Endothelial cell of umbilical vein (primary cell): ENCODE results near the gene RRP15. TPM values are rescaled to one million over a fixed set of nuclear protein-coding genes. Genes with fewer than 3 reads are reported as not detected.
A peak's percentile ranks its signal among the peaks of the same experiment; 100 is the strongest.

Source experiments
- BruUV-seq: library from RNA; stranded (reverse); fragments of 400-500 nt; replicated peaks from 2 replicates; lab custom pipeline; 2021; lab: Mats Ljungman, UMichigan
- CTCF ChIA-PET: fragments of 300-600, 350-600 bp; sonication (Branson Sonifier 250); formaldehyde crosslinking; loops from one replicate; lab custom pipeline; 2021; ENCODE audit warnings: antibody characterized with exemption, inconsistent platforms; lab: Charles Lee
- POLR2A ChIA-PET: fragments of 300-600, 350-600 bp; sonication (Branson Sonifier 250); formaldehyde crosslinking; loops from one replicate; lab custom pipeline; 2021; ENCODE audit warnings: antibody characterized with exemption, inconsistent platforms; lab: Charles Lee
- DNase-seq: peaks from one replicate; pipeline ENCODE4 v3.0.0-alpha.2; 2011; ENCODE audit warnings: low read depth, low spot score
- FAIRE-seq: peaks from 2 replicates; lab custom pipeline; 2011; peaks lifted over from hg19 to GRCh38; lab: Jason Lieb, UNC
- H2AFZ ChIP-seq: 2 replicates; pipeline ENCODE4 v1.6.0; 2012; ENCODE audit warnings: low read depth, low read length, control low read depth, inconsistent platforms
- H3K27ac ChIP-seq: 2 replicates; pipeline ENCODE4 v1.5.1; 2011; ENCODE audit warnings: low read depth, mild to moderate bottlenecking, control low read depth, low read length, moderate library complexity; ENCODE audit not compliant: insufficient read depth
- H3K27me3 ChIP-seq, 2 experiments: 2 replicates each; pipeline versions ENCODE4 v1.6.0 to v1.6.1; 2011; ENCODE audit warnings: low read length in 2 of 2, mixed read lengths in 1 of 2; ENCODE audit not compliant: control insufficient read depth in 2 of 2, insufficient read depth in 2 of 2
- H3K36me3 ChIP-seq, 2 experiments: 2 replicates in 1 of 2; 3 replicates in 1 of 2; pipeline ENCODE4 v1.5.1; 2011; ENCODE audit warnings: low read length in 2 of 2, mild to moderate bottlenecking in 1 of 2, moderate library complexity in 1 of 2; ENCODE audit not compliant: control insufficient read depth in 2 of 2, insufficient read depth in 2 of 2; ENCODE audit errors: extremely low read depth in 1 of 2
- H3K4me1 ChIP-seq: 3 replicates; pipeline ENCODE4 v1.5.1; 2011; ENCODE audit warnings: mild to moderate bottlenecking, low read length; ENCODE audit not compliant: control insufficient read depth, insufficient read depth; ENCODE audit errors: extremely low read depth
- H3K4me2 ChIP-seq: 2 replicates; pipeline ENCODE4 v1.6.1; 2011; ENCODE audit warnings: low read length, control low read depth, mixed read lengths; ENCODE audit not compliant: insufficient read depth
- H3K4me3 ChIP-seq, 3 experiments: fragments of 200-600 bp in 1 of 3; sonication (generic), shearing (Covaris generic) in 1 of 3; replicated peaks in 1 of 3; 2 replicates each; pipeline ENCODE4 v1.5.1; 2011 to 2016; ENCODE audit warnings: control low read depth in 3 of 3, low read length in 3 of 3, mild to moderate bottlenecking in 2 of 3, inconsistent platforms in 1 of 3, low read depth in 1 of 3, moderate library complexity in 1 of 3; ENCODE audit not compliant: insufficient read depth in 1 of 3
- H3K79me2 ChIP-seq: 2 replicates; pipeline ENCODE4 v1.6.0; 2012; ENCODE audit warnings: low read length, inconsistent platforms; ENCODE audit not compliant: control insufficient read depth, insufficient read depth
- H3K9ac ChIP-seq: replicated peaks from 2 replicates; pipeline ENCODE3; 2011; ENCODE audit warnings: low read length, control low read depth; ENCODE audit not compliant: insufficient read depth; ENCODE audit errors: extremely low read depth
- H3K9me1 ChIP-seq: replicated peaks from 3 replicates; pipeline ENCODE4 v1.6.0; 2011; ENCODE audit warnings: mild to moderate bottlenecking, low read length; ENCODE audit not compliant: control insufficient read depth, insufficient read depth; ENCODE audit errors: extremely low read depth
- H3K9me3 ChIP-seq: replicated peaks from 2 replicates; pipeline ENCODE4 v1.5.1; 2012; ENCODE audit warnings: low read length, inconsistent platforms; ENCODE audit not compliant: control insufficient read depth, insufficient read depth
- H4K20me1 ChIP-seq: replicated peaks from 2 replicates; pipeline ENCODE3; 2011; ENCODE audit warnings: mild to moderate bottlenecking, low read length; ENCODE audit not compliant: control insufficient read depth, insufficient read depth; ENCODE audit errors: extremely low read depth
- CTCF ChIP-seq, 2 donors: IDR thresholded peaks; 1 replicate in 1 of 2; 2 replicates in 1 of 2; pipeline ENCODE4 v1.5.1; 2011; ENCODE audit warnings: low read length in 2 of 2, mild to moderate bottlenecking in 2 of 2, moderate library complexity in 2 of 2, control low read depth in 1 of 2, inconsistent platforms in 1 of 2, low read depth in 1 of 2; ENCODE audit not compliant: insufficient read depth in 1 of 2; ENCODE audit errors: extremely low read depth in 1 of 2
- EZH2 ChIP-seq: IDR thresholded peaks from 2 replicates; pipeline ENCODE4 v1.6.1; 2012; ENCODE audit warnings: borderline replicate concordance, low read depth, mild to moderate bottlenecking, moderate library complexity, low read length, inconsistent platforms; ENCODE audit not compliant: severe bottlenecking
- FOS ChIP-seq: IDR thresholded peaks from 2 replicates; pipeline ENCODE4 v1.6.1; 2011; ENCODE audit warnings: mild to moderate bottlenecking, low read length, moderate library complexity, borderline replicate concordance; ENCODE audit not compliant: insufficient read depth
- GATA2 ChIP-seq: IDR thresholded peaks from 2 replicates; pipeline ENCODE4 v1.7.0; 2011; ENCODE audit warnings: low read depth, mild to moderate bottlenecking, moderate library complexity, mixed read lengths, low read length; ENCODE audit not compliant: insufficient read length, insufficient read depth
- JUN ChIP-seq: IDR thresholded peaks from 2 replicates; pipeline ENCODE4 v1.6.1; 2011; ENCODE audit warnings: borderline replicate concordance, low read depth; ENCODE audit not compliant: insufficient read length, insufficient read depth
- MAX ChIP-seq: IDR thresholded peaks from 2 replicates; pipeline ENCODE4 v1.6.1; 2011; ENCODE audit not compliant: insufficient read depth, insufficient read length
- MYC ChIP-seq: IDR thresholded peaks from one replicate; pipeline ENCODE4 v1.6.1; 2011; ENCODE audit warnings: mild to moderate bottlenecking, low read depth, low read length
- POLR2A ChIP-seq: IDR thresholded peaks from 2 replicates; pipeline ENCODE4 v1.6.1; 2012; ENCODE audit warnings: low read depth, mild to moderate bottlenecking, control low read depth, low read length
- POLR2AphosphoS5 ChIP-seq: IDR thresholded peaks from 2 replicates; pipeline ENCODE4 v1.6.1; 2012; ENCODE audit warnings: low read depth, mild to moderate bottlenecking, control low read depth, low read length, moderate library complexity; ENCODE audit not compliant: insufficient read depth
- dilution Hi-C: fragments of 300-500 bp; cut with MboI; formaldehyde crosslinking; loops from one replicate; pipeline ENCODE4 v1.15.0; 2019; ENCODE audit warnings: low sequenced_read_pairs; ENCODE audit not compliant: extremely low pct_ligation_motif_present
- intact Hi-C: fragments of 100-400 bp; cut with micrococcal nuclease; formaldehyde crosslinking; loops from one replicate; pipeline ENCODE4 v1.10.0; 2022
- polyA plus RNA-seq, 4 experiments: library from polyadenylated mRNA; depleted of rRNA in 3 of 4; stranded (reverse) in 3 of 4; unstranded in 1 of 4; fragments of >200 nt; gene quantifications; 2 replicates each; pipeline versions ENCODE4 v1.2.1 to v1.2.3, GENCODE V29; 2011 to 2012; ENCODE audit warnings: missing spikeins in 1 of 4
- total RNA-seq: library from RNA; stranded (reverse); gene quantifications from 2 replicates; pipeline ENCODE4 v1.2.3, GENCODE V29; 2021

Gene RRP15
- total and polyA plus RNA-seq, 2 donors (not counting 3 experiments of a cell fraction or from before 2014, with no cell fraction given), result 1.0 to 17.3 TPM

DNA sequence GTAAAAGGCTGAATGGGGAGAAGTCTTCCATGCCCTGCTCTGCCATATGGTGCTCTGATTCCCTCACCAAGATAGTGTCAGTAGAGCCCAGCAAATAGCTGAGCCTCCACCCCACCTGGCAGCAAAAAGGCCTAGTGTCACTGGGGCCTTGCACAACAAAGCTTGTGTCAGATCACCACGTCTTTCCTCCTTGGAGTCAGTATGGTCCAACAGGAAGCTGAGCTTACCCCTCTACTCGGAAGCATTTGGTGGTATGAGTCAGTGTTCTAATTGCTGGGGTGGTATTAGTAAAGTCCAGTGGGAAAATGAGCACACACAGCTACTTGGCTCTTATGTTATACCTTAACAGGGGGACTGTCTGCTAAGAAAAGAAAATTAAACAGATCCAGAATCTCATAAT lies 18.7 kb upstream of the RRP15 start:
- DNase-seq, result no peak
- Histone ChIP-seq H3K27ac (no peak overlapping the region), H3K79me2 (no peaks in the 10 kb centered on the region), H3K9me1 (no peaks in the 10 kb centered on the region), H3K9ac (no peak overlapping the region), H3K9me3 (no peaks in the 10 kb centered on the region), H3K27me3 (peaks cover 0 to 3% of the 10 kb centered on the region in 2 experiments), H3K36me3 (no peaks in the 10 kb centered on the region), H3K4me3 (no peak overlapping the region), H3K4me1 (no peaks in the 10 kb centered on the region), H4K20me1 (no peaks in the 10 kb centered on the region), H2AFZ (no peak overlapping the region), H3K4me2 (no peak overlapping the region)
- ChIA-PET POLR2A (no interaction called here), CTCF (no interaction called here)
- TF ChIP-seq FOS, result peak; percentile 19
- no peak for TF ChIP-seq MYC
- dilution Hi-C loops (no loop called here), intact Hi-C loops (no loop called here)
- no TSS peak for BruUV-seq
- FAIRE-seq, result peak; percentile 43

- CTCF ChIA-PET, result no interaction called here
- Histone ChIP-seq H3K4me1 (no peaks in the 10 kb centered on the region), H3K9me1 (no peaks in the 10 kb centered on the region), H3K4me3 (no peak overlapping the region), H4K20me1 (no peaks in the 10 kb centered on the region), H2AFZ (no peak overlapping the region), H3K36me3 (no peaks in the 10 kb centered on the region), H3K27ac (no peak overlapping the region), H3K79me2 (no peaks in the 10 kb centered on the region), H3K27me3 (peaks cover 3 to 6% of the 10 kb centered on the region in 2 experiments), H3K9me3 (no peaks in the 10 kb centered on the region), H3K4me2 (no peak overlapping the region), H3K9ac (no peak overlapping the region)
- dilution Hi-C loops, result no loop called here
- intact Hi-C loops, result no loop called here
- FAIRE-seq, result no peak
- TF ChIP-seq POLR2AphosphoS5, result no peak
- TF ChIP-seq MYC, result no peak
- no peak for TF ChIP-seq POLR2A
- TF ChIP-seq JUN, result no peak
- no peak for TF ChIP-seq EZH2
- no peak for TF ChIP-seq CTCF (IDR thresholded peaks at IDR 0.05; ENCODE audit: extremely low read depth in 1 of 2, insufficient read depth in 1 of 2, low read depth in 1 of 2, low read length in 2 of 2)
- TF ChIP-seq GATA2, result no peak
- TF ChIP-seq FOS, result no peak
- no peak for TF ChIP-seq MAX
- no peak for DNase-seq
- no TSS peak for BruUV-seq
- POLR2A ChIA-PET, result no interaction called here
These were observed 12.7 kb upstream of the RRP15 start for GRCh38 chr1:218272366-218272765.
